OCI-LY3 (cell line): ENCODE results near the gene NIF3L1.

Experiments
- EZH2phosphoT487 ChIP-seq: fragments of 200-600 bp; shearing (Covaris generic); IDR thresholded peaks from 2 replicates; pipeline ENCODE4 v1.6.1; 2018; ENCODE audit warnings: antibody characterized with exemption, mixed run types, low read depth
- TF ChIP-seq, protein P1 (sequence below): fragments of 200-600, 300-600 bp; sonication (generic); IDR thresholded peaks from 2 replicates; pipeline ENCODE4 v1.5.1; 2014; ENCODE audit warnings: antibody characterized with exemption, low read length, low read depth

- TF ChIP-seq, protein P1, sequence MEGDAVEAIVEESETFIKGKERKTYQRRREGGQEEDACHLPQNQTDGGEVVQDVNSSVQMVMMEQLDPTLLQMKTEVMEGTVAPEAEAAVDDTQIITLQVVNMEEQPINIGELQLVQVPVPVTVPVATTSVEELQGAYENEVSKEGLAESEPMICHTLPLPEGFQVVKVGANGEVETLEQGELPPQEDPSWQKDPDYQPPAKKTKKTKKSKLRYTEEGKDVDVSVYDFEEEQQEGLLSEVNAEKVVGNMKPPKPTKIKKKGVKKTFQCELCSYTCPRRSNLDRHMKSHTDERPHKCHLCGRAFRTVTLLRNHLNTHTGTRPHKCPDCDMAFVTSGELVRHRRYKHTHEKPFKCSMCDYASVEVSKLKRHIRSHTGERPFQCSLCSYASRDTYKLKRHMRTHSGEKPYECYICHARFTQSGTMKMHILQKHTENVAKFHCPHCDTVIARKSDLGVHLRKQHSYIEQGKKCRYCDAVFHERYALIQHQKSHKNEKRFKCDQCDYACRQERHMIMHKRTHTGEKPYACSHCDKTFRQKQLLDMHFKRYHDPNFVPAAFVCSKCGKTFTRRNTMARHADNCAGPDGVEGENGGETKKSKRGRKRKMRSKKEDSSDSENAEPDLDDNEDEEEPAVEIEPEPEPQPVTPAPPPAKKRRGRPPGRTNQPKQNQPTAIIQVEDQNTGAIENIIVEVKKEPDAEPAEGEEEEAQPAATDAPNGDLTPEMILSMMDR, result no peak
- TF ChIP-seq EZH2phosphoT487, result no peak
These were observed 44.0 kb upstream of the NIF3L1 start for GRCh38 chr2:200845194-200845593.
